HepG2 (cell line): Measurements from ENCODE around the gene SNX22. TPM values are rescaled to one million over a fixed set of nuclear protein-coding genes. Genes with fewer than 3 reads are reported as not detected.
A peak's percentile ranks its signal among the peaks of the same experiment; 100 is the strongest.

Experiments
- ATAC-seq: fragments of 200-7000 bp; cut with Tn5 transposase; 3 replicates; pipeline ENCODE4 v1.9.1; 2020; ENCODE audit warnings: mild to moderate bottlenecking, moderate library complexity
- BruUV-seq: library from RNA; stranded (reverse); fragments of 400-500 nt; replicated peaks from 2 replicates; lab custom pipeline; 2021; lab: Mats Ljungman, UMichigan
- CTCF ChIA-PET: fragments of 300-600 bp; formaldehyde crosslinking; extraction: SDS; loops from one replicate; lab custom pipeline; 2021; ENCODE audit warnings: low total read pairs, inconsistent platforms, low intra/inter-chr PET ratio; lab: Yijun Ruan, JAX
- POLR2A ChIA-PET: fragments of 350-600 bp; sonication (Branson Sonifier 250); formaldehyde crosslinking; loops from one replicate; lab custom pipeline; 2020; ENCODE audit warnings: antibody characterized with exemption, inconsistent platforms; lab: Yijun Ruan, JAX
- DNase-seq: peaks from one replicate; pipeline ENCODE4 v3.0.0-alpha.2; 2015; ENCODE audit warnings: low spot score
- FAIRE-seq: peaks from 3 replicates; lab custom pipeline; 2011; peaks lifted over from hg19 to GRCh38; lab: Jason Lieb, UNC
- H2AFZ ChIP-seq: one replicate; pipeline ENCODE4 v1.6.1; 2011; ENCODE audit warnings: low read length, inconsistent platforms
- H3K27ac ChIP-seq: fragments of 300-600 bp; 3 replicates; pipeline ENCODE4 v1.8.0; 2011; ENCODE audit warnings: mixed run types, mild to moderate bottlenecking, mixed read lengths, low read length, inconsistent platforms; ENCODE audit not compliant: insufficient read depth; ENCODE audit errors: extremely low read length
- H3K27me3 ChIP-seq, 2 experiments: fragments of 200-600 bp in 1 of 2; 2 replicates in 1 of 2; 3 replicates in 1 of 2; pipeline versions ENCODE4 v1.6.0 to v1.8.0; 2011; ENCODE audit warnings: low read length in 2 of 2, mild to moderate bottlenecking in 2 of 2, moderate library complexity in 2 of 2, inconsistent platforms in 1 of 2; ENCODE audit not compliant: insufficient read depth in 2 of 2, control insufficient read depth in 1 of 2
- H3K36me3 ChIP-seq, 2 experiments: fragments of 200-600 bp in 1 of 2; replicated peaks in 1 of 2; 2 replicates in 1 of 2; 3 replicates in 1 of 2; pipeline versions ENCODE4 v1.5.1 to v1.8.0; 2011; ENCODE audit warnings: low read length in 2 of 2, inconsistent platforms in 1 of 2; ENCODE audit not compliant: insufficient read depth in 2 of 2, control insufficient read depth in 1 of 2
- H3K4me1 ChIP-seq: 2 replicates; pipeline ENCODE4 v1.5.1; 2012; ENCODE audit warnings: low read length, inconsistent platforms; ENCODE audit not compliant: insufficient read depth
- H3K4me2 ChIP-seq: 2 replicates; pipeline ENCODE4 v1.6.0; 2011; ENCODE audit warnings: low read depth, low read length, inconsistent platforms
- H3K4me3 ChIP-seq, 3 experiments: fragments of 200-600 bp in 1 of 3; sonication (generic), shearing (Covaris generic) in 1 of 3; replicated peaks in 1 of 3; 2 replicates each; pipeline ENCODE4 v1.5.1; 2011 to 2016; ENCODE audit warnings: low read length in 3 of 3, inconsistent platforms in 2 of 3, low read depth in 2 of 3, mild to moderate bottlenecking in 2 of 3, control low read depth in 1 of 3, mixed read lengths in 1 of 3; ENCODE audit not compliant: insufficient read depth in 1 of 3
- H3K79me2 ChIP-seq: one replicate; pipeline ENCODE4 v1.6.1; 2011; ENCODE audit warnings: low read length, inconsistent platforms; ENCODE audit not compliant: insufficient read depth
- H3K9ac ChIP-seq: 2 replicates; pipeline ENCODE4 v1.6.0; 2011; ENCODE audit warnings: mild to moderate bottlenecking, low read depth, low read length, inconsistent platforms; ENCODE audit not compliant: insufficient read depth
- H3K9me3 ChIP-seq: 2 replicates; pipeline ENCODE4 v1.5.1; 2012; ENCODE audit warnings: mild to moderate bottlenecking, low read length
- H4K20me1 ChIP-seq: 2 replicates; pipeline ENCODE4 v1.6.0; 2011; ENCODE audit warnings: inconsistent platforms, mild to moderate bottlenecking, low read length, moderate library complexity; ENCODE audit not compliant: insufficient read depth
- ARNTL ChIP-seq: sonication (generic); formaldehyde crosslinking; IDR thresholded peaks from 2 replicates; pipeline ENCODE4 v1.4.0; 2020; ENCODE audit warnings: mild to moderate bottlenecking, missing genetic modification reagents
- BCL6 ChIP-seq: IDR thresholded peaks from 2 replicates; pipeline ENCODE4 v1.6.1; 2016; ENCODE audit warnings: missing genetic modification reagents, missing compliant biosample characterization
- BHLHE40 ChIP-seq: IDR thresholded peaks from 2 replicates; pipeline ENCODE4 v1.6.1; 2011; ENCODE audit warnings: low read length, improper control_type of control experiment
- ELF1 ChIP-seq: sonication (generic); formaldehyde crosslinking; IDR thresholded peaks from 2 replicates; pipeline ENCODE4 v1.4.0; 2020; ENCODE audit warnings: missing genetic modification reagents
- MLLT10 ChIP-seq: sonication (generic); formaldehyde crosslinking; IDR thresholded peaks from 2 replicates; pipeline ENCODE4 v1.4.0; 2020; ENCODE audit warnings: missing genetic modification reagents
- MTA3 ChIP-seq: sonication (generic); formaldehyde crosslinking; IDR thresholded peaks from 2 replicates; pipeline ENCODE4 v1.4.0; 2020; ENCODE audit warnings: missing genetic modification reagents
- NR2F1 ChIP-seq, 2 experiments: fragments of 450-650 bp in 1 of 2; formaldehyde crosslinking in 1 of 2; IDR thresholded peaks; 2 replicates each; pipeline versions ENCODE4 v1.5.0 to v1.6.1; 2016 to 2020; ENCODE audit warnings: mild to moderate bottlenecking in 1 of 2, missing compliant biosample characterization in 1 of 2, missing genetic modification reagents in 1 of 2, moderate library complexity in 1 of 2
- RXRA ChIP-seq: sonication (generic); formaldehyde crosslinking; IDR thresholded peaks from 2 replicates; pipeline ENCODE4 v1.5.1; 2020; ENCODE audit warnings: missing genetic modification reagents
- SNAI1 ChIP-seq: sonication (generic); formaldehyde crosslinking; IDR thresholded peaks from 2 replicates; pipeline ENCODE4 v1.5.0; 2020; ENCODE audit warnings: mild to moderate bottlenecking, missing genetic modification reagents, borderline replicate concordance
- THAP11 ChIP-seq: IDR thresholded peaks from 2 replicates; pipeline ENCODE4 v1.6.1; 2016; ENCODE audit warnings: missing biosample characterization, missing genetic modification reagents
- XRCC5 ChIP-seq: fragments of 200-400 bp; formaldehyde crosslinking; optimal IDR thresholded peaks from 2 replicates; pipeline ENCODE3; 2017; ENCODE audit warnings: mild to moderate bottlenecking, low read length
- ZBTB42 ChIP-seq: sonication (generic); formaldehyde crosslinking; IDR thresholded peaks from 2 replicates; pipeline ENCODE4 v1.5.0; 2020; ENCODE audit warnings: mild to moderate bottlenecking, missing genetic modification reagents
- ZNF33B ChIP-seq: sonication (generic); formaldehyde crosslinking; IDR thresholded peaks from 2 replicates; pipeline ENCODE4 v1.5.1; 2020; ENCODE audit warnings: mild to moderate bottlenecking, missing genetic modification reagents
- ZNF431 ChIP-seq: sonication (generic); formaldehyde crosslinking; IDR thresholded peaks from 2 replicates; pipeline ENCODE4 v1.9.0; 2022; ENCODE audit warnings: missing genetic modification reagents, low read depth, mild to moderate bottlenecking, borderline replicate concordance
- ZNF547 ChIP-seq: sonication (generic); formaldehyde crosslinking; IDR thresholded peaks from 2 replicates; pipeline ENCODE4 v1.5.1; 2020; ENCODE audit warnings: mild to moderate bottlenecking, missing genetic modification reagents
- ZNF569 ChIP-seq: sonication (generic); formaldehyde crosslinking; IDR thresholded peaks from 2 replicates; pipeline ENCODE4 v1.5.0; 2020; ENCODE audit warnings: mild to moderate bottlenecking, missing genetic modification reagents, moderate library complexity, borderline replicate concordance
- ZNF788 ChIP-seq: sonication (generic); formaldehyde crosslinking; IDR thresholded peaks from 2 replicates; pipeline ENCODE4 v1.5.0; 2020; ENCODE audit warnings: mild to moderate bottlenecking, missing genetic modification reagents, borderline replicate concordance
- WGBS: methylation state at CpG from one replicate; pipeline ENCODE4 v1.1.6; 2017; ENCODE audit warnings: low lambda C conversion rate; 5-methylcytosine and 5-hydroxymethylcytosine counted together
- in situ Hi-C: cut with HindIII; loops from 2 replicates; pipeline ENCODE4 v1.10.0; 2017; ENCODE audit warnings: low pct_unique_long_range_greater_than_20kb; ENCODE audit not compliant: extremely low pct_ligation_motif_present
- intact Hi-C: fragments of 100-400 bp; cut with micrococcal nuclease; formaldehyde crosslinking; loops from one replicate; pipeline ENCODE4 v1.10.0; 2022; ENCODE audit not compliant: unreplicated experiment
- polyA plus RNA-seq, 8 experiments: library from polyadenylated mRNA; depleted of rRNA in 3 of 8; stranded (reverse) in 7 of 8; unstranded in 1 of 8; fragments of >200 nt; fragmentation: Illumina TruSeq in 4 of 8; extraction: Trizol in 4 of 8; gene quantifications; 2 replicates each; pipeline versions ENCODE4 v1.2.1 to v1.2.3, GENCODE V29; 2011 to 2016; ENCODE audit warnings: low read depth in 4 of 8, missing spikeins in 1 of 8, mixed read lengths in 1 of 8; ENCODE audit not compliant: insufficient read depth in 1 of 8
- total RNA-seq, 5 experiments: library from RNA; depleted of rRNA; stranded (reverse); fragments of >200 nt; fragmentation: Illumina TruSeq; extraction: Trizol; gene quantifications; 2 replicates each; pipeline ENCODE4 v1.2.3, GENCODE V29; 2016; ENCODE audit warnings: low read depth in 1 of 5

SNX22 gene
- total and polyA plus RNA-seq, 2 of the 13 experiments (the other 11 are each of a cell fraction or from before 2014, with no cell fraction given), result 2.3 to 5.5 TPM

GRCh38 chr15:64122444-64122843 lies 29.1 kb upstream of the SNX22 start:
- WGBS, result 100% methylated on average over 1 of the region's 1 CpG
- no peak overlapping the region for H3K4me2 ChIP-seq
- peaks cover 3% of the 10 kb centered on the region for H3K79me2 ChIP-seq
- DNase-seq, result no peak
- no peak overlapping the region for H3K4me3 ChIP-seq
- intact Hi-C loops, result no loop called here
- ATAC-seq, result no peak
- FAIRE-seq, result no peak
- TF ChIP-seq NR2F1 (CRISPR knock-in tag; IDR thresholded peaks at IDR 0.05) (no peak), XRCC5 (no peak), ZNF431 (CRISPR knock-in tag) (no peak), MTA3 (CRISPR knock-in tag) (no peak), ARNTL (CRISPR knock-in tag) (no peak), BCL6 (CRISPR knock-in tag) (no peak), ZNF33B (CRISPR knock-in tag) (no peak), ZBTB42 (no peak), MLLT10 (no peak), ZNF547 (CRISPR knock-in tag) (no peak), SNAI1 (CRISPR knock-in tag) (no peak), THAP11 (CRISPR knock-in tag) (no peak), ZNF788 (CRISPR knock-in tag) (no peak), ELF1 (CRISPR knock-in tag) (no peak), RXRA (CRISPR knock-in tag) (no peak), ZNF569 (CRISPR knock-in tag) (no peak), BHLHE40 (no peak)
- no peak overlapping the region for H2AFZ ChIP-seq
- H3K9me3 ChIP-seq, result no peaks in the 10 kb centered on the region
- H4K20me1 ChIP-seq, result no peaks in the 10 kb centered on the region
- CTCF ChIA-PET, result no interaction called here
- H3K4me1 ChIP-seq, result no peaks in the 10 kb centered on the region
- POLR2A ChIA-PET, result no interaction called here
- no peaks in the 10 kb centered on the region for H3K27me3 ChIP-seq
- H3K9ac ChIP-seq, result no peak overlapping the region
- peaks cover 24 to 86% of the 10 kb centered on the region in 2 experiments for H3K36me3 ChIP-seq
- in situ Hi-C loops, result no loop called here
- no peak overlapping the region for H3K27ac ChIP-seq
- BruUV-seq, result TSS peak; percentile 19
